HepG2 (cell line): Measurements from ENCODE around the gene RBM12. TPM values are rescaled to one million over a fixed set of nuclear protein-coding genes. Genes with fewer than 3 reads are reported as not detected.

Source experiments
- EEA1 ChIP-seq: sonication (generic); formaldehyde crosslinking; IDR thresholded peaks from 2 replicates; pipeline ENCODE4 v1.5.1; 2020; ENCODE audit warnings: mild to moderate bottlenecking, missing genetic modification reagents, borderline replicate concordance
- FOXA3 ChIP-seq: IDR thresholded peaks from 2 replicates; pipeline ENCODE4 v1.6.1; 2016; ENCODE audit warnings: missing genetic modification reagents, missing compliant biosample characterization
- FOXC1 ChIP-seq: sonication (generic); formaldehyde crosslinking; IDR thresholded peaks from 2 replicates; pipeline ENCODE4 v1.8.0; 2022; ENCODE audit warnings: mild to moderate bottlenecking, missing genetic modification reagents, borderline replicate concordance
- KAT2B ChIP-seq: fragments of 150-350 bp; IDR thresholded peaks from 2 replicates; pipeline ENCODE4 v1.6.1; 2014; ENCODE audit warnings: low read depth, low read length, borderline replicate concordance
- KLF6 ChIP-seq: IDR thresholded peaks from 2 replicates; pipeline ENCODE4 v1.8.0; 2016; ENCODE audit warnings: missing biosample characterization, missing genetic modification reagents
- MBD4 ChIP-seq: IDR thresholded peaks from 2 replicates; pipeline ENCODE4 v1.6.1; 2012; ENCODE audit warnings: low read length, inconsistent platforms, borderline replicate concordance
- MTF1 ChIP-seq: sonication (generic); formaldehyde crosslinking; IDR thresholded peaks from 2 replicates; pipeline ENCODE4 v1.5.0; 2020; ENCODE audit warnings: missing genetic modification reagents
- MXI1 ChIP-seq: IDR thresholded peaks from 3 replicates; pipeline ENCODE4 v1.6.1; 2012; ENCODE audit warnings: low read depth, low read length, inconsistent platforms, borderline replicate concordance
- THYN1 ChIP-seq: sonication (generic); formaldehyde crosslinking; IDR thresholded peaks from 2 replicates; pipeline ENCODE4 v1.8.1; 2023; ENCODE audit warnings: low read depth, mild to moderate bottlenecking, moderate library complexity, missing genetic modification reagents, borderline replicate concordance
- TOE1 ChIP-seq: sonication (generic); formaldehyde crosslinking; IDR thresholded peaks from 2 replicates; pipeline ENCODE4 v1.4.0; 2020; ENCODE audit warnings: mild to moderate bottlenecking, missing genetic modification reagents
- ZNF383 ChIP-seq: sonication (generic); formaldehyde crosslinking; IDR thresholded peaks from 2 replicates; pipeline ENCODE4 v1.4.0; 2020; ENCODE audit warnings: missing genetic modification reagents, mild to moderate bottlenecking, borderline replicate concordance
- ZNF570 ChIP-seq: sonication (generic); formaldehyde crosslinking; IDR thresholded peaks from 2 replicates; pipeline ENCODE4 v1.4.0; 2020; ENCODE audit warnings: mild to moderate bottlenecking, missing genetic modification reagents, borderline replicate concordance
- ZSCAN9 ChIP-seq: IDR thresholded peaks from 2 replicates; pipeline ENCODE4 v1.6.1; 2016; ENCODE audit warnings: borderline replicate concordance
- polyA plus RNA-seq, 8 experiments: library from polyadenylated mRNA; depleted of rRNA in 3 of 8; stranded (reverse) in 7 of 8; unstranded in 1 of 8; fragments of >200 nt; fragmentation: Illumina TruSeq in 4 of 8; extraction: Trizol in 4 of 8; gene quantifications; 2 replicates each; pipeline versions ENCODE4 v1.2.1 to v1.2.3, GENCODE V29; 2011 to 2016; ENCODE audit warnings: low read depth in 4 of 8, missing spikeins in 1 of 8, mixed read lengths in 1 of 8; ENCODE audit not compliant: insufficient read depth in 1 of 8
- total RNA-seq, 5 experiments: library from RNA; depleted of rRNA; stranded (reverse); fragments of >200 nt; fragmentation: Illumina TruSeq; extraction: Trizol; gene quantifications; 2 replicates each; pipeline ENCODE4 v1.2.3, GENCODE V29; 2016; ENCODE audit warnings: low read depth in 1 of 5
- TF ChIP-seq, protein P1 (sequence below): IDR thresholded peaks from 2 replicates; pipeline ENCODE4 v1.6.1; 2016; ENCODE audit warnings: missing genetic modification reagents, missing compliant biosample characterization
- TF ChIP-seq, protein P2 (sequence below): sonication (generic); formaldehyde crosslinking; IDR thresholded peaks from 2 replicates; pipeline ENCODE4 v1.4.0; 2020; ENCODE audit warnings: missing genetic modification reagents
- TF ChIP-seq, protein P3 (sequence below): sonication (generic); formaldehyde crosslinking; IDR thresholded peaks from 2 replicates; pipeline ENCODE4 v1.9.0; 2021; ENCODE audit warnings: missing genetic modification reagents, borderline replicate concordance
- TF ChIP-seq, protein P4 (sequence below): sonication (generic); formaldehyde crosslinking; IDR thresholded peaks from 2 replicates; pipeline ENCODE4 v1.4.0; 2020; ENCODE audit warnings: missing genetic modification reagents

RBM12 gene
- total and polyA plus RNA-seq, 2 of the 13 experiments (the other 11 are each of a cell fraction or from before 2014, with no cell fraction given) = 97.9 to 104 TPM

DNA sequence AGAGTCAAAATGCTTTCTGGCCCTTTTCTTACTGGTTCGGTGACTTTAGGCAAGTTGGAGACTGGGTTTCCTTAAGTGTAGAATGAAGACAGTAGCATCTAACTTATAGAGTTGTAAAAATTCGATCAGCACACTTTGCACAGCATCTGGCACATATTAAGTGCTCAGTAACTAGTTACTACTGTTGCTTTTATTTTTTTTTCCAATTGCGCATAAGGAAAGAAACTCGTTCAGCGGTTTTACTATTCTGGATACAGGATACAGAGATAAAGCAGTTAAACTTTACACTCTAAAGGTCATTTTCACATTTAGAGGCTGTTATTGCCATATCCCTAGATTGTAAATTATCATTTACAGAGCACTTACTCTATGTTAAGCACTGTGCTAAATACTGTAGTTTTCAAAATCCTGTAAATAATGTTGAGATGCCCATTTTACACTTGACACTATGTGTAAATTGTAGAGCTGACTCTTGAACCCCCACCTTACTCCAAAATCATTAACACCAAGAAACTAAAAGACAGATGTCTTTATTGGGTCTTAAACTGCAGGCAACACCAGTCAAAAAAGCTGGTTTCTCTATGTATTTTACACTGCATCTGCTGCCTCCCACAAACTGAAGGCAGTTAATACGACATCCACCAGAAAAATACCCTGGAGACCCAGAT lies 35.4 kb upstream of the RBM12 start (continued):
- TF ChIP-seq, protein P1, sequence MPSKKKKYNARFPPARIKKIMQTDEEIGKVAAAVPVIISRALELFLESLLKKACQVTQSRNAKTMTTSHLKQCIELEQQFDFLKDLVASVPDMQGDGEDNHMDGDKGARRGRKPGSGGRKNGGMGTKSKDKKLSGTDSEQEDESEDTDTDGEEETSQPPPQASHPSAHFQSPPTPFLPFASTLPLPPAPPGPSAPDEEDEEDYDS (CRISPR knock-in tag) = no peak
- TF ChIP-seq THYN1 (CRISPR knock-in tag) (peak; percentile 6; the same call in 1 of the 2 replicates), TOE1 (CRISPR knock-in tag) (0 out of 2 replicates have a peak, but pooled peaks have one; percentile 18), ZSCAN9 (CRISPR knock-in tag) (no peak), ZNF570 (CRISPR knock-in tag) (0 out of 2 replicates have a peak, but pooled peaks have one; percentile 17), MBD4 (0 out of 2 replicates have a peak, but pooled peaks have one; percentile 44), FOXA3 (CRISPR knock-in tag) (no peak), KLF6 (CRISPR knock-in tag) (0 out of 2 replicates have a peak, but pooled peaks have one; percentile 23), MTF1 (CRISPR knock-in tag) (no peak), KAT2B (no peak), ZNF383 (CRISPR knock-in tag) (0 out of 2 replicates have a peak, but pooled peaks have one; percentile 36), MXI1 (no peak), FOXC1 (CRISPR knock-in tag) (no peak), EEA1 (CRISPR knock-in tag) (no peak)
- TF ChIP-seq, protein P2, sequence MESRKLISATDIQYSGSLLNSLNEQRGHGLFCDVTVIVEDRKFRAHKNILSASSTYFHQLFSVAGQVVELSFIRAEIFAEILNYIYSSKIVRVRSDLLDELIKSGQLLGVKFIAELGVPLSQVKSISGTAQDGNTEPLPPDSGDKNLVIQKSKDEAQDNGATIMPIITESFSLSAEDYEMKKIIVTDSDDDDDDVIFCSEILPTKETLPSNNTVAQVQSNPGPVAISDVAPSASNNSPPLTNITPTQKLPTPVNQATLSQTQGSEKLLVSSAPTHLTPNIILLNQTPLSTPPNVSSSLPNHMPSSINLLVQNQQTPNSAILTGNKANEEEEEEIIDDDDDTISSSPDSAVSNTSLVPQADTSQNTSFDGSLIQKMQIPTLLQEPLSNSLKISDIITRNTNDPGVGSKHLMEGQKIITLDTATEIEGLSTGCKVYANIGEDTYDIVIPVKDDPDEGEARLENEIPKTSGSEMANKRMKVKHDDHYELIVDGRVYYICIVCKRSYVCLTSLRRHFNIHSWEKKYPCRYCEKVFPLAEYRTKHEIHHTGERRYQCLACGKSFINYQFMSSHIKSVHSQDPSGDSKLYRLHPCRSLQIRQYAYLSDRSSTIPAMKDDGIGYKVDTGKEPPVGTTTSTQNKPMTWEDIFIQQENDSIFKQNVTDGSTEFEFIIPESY (CRISPR knock-in tag) = no peak
- TF ChIP-seq, protein P3, sequence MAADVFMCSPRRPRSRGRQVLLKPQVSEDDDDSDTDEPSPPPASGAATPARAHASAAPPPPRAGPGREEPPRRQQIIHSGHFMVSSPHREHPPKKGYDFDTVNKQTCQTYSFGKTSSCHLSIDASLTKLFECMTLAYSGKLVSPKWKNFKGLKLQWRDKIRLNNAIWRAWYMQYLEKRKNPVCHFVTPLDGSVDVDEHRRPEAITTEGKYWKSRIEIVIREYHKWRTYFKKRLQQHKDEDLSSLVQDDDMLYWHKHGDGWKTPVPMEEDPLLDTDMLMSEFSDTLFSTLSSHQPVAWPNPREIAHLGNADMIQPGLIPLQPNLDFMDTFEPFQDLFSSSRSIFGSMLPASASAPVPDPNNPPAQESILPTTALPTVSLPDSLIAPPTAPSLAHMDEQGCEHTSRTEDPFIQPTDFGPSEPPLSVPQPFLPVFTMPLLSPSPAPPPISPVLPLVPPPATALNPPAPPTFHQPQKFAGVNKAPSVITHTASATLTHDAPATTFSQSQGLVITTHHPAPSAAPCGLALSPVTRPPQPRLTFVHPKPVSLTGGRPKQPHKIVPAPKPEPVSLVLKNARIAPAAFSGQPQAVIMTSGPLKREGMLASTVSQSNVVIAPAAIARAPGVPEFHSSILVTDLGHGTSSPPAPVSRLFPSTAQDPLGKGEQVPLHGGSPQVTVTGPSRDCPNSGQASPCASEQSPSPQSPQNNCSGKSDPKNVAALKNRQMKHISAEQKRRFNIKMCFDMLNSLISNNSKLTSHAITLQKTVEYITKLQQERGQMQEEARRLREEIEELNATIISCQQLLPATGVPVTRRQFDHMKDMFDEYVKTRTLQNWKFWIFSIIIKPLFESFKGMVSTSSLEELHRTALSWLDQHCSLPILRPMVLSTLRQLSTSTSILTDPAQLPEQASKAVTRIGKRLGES (CRISPR knock-in tag) = no peak
- TF ChIP-seq, protein P4, sequence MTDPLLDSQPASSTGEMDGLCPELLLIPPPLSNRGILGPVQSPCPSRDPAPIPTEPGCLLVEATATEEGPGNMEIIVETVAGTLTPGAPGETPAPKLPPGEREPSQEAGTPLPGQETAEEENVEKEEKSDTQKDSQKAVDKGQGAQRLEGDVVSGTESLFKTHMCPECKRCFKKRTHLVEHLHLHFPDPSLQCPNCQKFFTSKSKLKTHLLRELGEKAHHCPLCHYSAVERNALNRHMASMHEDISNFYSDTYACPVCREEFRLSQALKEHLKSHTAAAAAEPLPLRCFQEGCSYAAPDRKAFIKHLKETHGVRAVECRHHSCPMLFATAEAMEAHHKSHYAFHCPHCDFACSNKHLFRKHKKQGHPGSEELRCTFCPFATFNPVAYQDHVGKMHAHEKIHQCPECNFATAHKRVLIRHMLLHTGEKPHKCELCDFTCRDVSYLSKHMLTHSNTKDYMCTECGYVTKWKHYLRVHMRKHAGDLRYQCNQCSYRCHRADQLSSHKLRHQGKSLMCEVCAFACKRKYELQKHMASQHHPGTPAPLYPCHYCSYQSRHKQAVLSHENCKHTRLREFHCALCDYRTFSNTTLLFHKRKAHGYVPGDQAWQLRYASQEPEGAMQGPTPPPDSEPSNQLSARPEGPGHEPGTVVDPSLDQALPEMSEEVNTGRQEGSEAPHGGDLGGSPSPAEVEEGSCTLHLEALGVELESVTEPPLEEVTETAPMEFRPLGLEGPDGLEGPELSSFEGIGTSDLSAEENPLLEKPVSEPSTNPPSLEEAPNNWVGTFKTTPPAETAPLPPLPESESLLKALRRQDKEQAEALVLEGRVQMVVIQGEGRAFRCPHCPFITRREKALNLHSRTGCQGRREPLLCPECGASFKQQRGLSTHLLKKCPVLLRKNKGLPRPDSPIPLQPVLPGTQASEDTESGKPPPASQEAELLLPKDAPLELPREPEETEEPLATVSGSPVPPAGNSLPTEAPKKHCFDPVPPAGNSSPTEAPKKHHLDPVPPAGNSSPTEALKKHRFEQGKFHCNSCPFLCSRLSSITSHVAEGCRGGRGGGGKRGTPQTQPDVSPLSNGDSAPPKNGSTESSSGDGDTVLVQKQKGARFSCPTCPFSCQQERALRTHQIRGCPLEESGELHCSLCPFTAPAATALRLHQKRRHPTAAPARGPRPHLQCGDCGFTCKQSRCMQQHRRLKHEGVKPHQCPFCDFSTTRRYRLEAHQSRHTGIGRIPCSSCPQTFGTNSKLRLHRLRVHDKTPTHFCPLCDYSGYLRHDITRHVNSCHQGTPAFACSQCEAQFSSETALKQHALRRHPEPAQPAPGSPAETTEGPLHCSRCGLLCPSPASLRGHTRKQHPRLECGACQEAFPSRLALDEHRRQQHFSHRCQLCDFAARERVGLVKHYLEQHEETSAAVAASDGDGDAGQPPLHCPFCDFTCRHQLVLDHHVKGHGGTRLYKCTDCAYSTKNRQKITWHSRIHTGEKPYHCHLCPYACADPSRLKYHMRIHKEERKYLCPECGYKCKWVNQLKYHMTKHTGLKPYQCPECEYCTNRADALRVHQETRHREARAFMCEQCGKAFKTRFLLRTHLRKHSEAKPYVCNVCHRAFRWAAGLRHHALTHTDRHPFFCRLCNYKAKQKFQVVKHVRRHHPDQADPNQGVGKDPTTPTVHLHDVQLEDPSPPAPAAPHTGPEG (CRISPR knock-in tag) = no peak
